ENCODE measurements around the gene AMIGO3. TPM values are rescaled to one million over a fixed set of nuclear protein-coding genes. Genes with fewer than 3 reads are reported as not detected.

The AMIGO3 gene
- total and polyA plus RNA-seq, 2 of the 8 experiments (the other 6 are each of a cell fraction or from before 2014, with no cell fraction given) = 1.6 to 8.8 TPM

- TF ChIP-seq, protein P1, sequence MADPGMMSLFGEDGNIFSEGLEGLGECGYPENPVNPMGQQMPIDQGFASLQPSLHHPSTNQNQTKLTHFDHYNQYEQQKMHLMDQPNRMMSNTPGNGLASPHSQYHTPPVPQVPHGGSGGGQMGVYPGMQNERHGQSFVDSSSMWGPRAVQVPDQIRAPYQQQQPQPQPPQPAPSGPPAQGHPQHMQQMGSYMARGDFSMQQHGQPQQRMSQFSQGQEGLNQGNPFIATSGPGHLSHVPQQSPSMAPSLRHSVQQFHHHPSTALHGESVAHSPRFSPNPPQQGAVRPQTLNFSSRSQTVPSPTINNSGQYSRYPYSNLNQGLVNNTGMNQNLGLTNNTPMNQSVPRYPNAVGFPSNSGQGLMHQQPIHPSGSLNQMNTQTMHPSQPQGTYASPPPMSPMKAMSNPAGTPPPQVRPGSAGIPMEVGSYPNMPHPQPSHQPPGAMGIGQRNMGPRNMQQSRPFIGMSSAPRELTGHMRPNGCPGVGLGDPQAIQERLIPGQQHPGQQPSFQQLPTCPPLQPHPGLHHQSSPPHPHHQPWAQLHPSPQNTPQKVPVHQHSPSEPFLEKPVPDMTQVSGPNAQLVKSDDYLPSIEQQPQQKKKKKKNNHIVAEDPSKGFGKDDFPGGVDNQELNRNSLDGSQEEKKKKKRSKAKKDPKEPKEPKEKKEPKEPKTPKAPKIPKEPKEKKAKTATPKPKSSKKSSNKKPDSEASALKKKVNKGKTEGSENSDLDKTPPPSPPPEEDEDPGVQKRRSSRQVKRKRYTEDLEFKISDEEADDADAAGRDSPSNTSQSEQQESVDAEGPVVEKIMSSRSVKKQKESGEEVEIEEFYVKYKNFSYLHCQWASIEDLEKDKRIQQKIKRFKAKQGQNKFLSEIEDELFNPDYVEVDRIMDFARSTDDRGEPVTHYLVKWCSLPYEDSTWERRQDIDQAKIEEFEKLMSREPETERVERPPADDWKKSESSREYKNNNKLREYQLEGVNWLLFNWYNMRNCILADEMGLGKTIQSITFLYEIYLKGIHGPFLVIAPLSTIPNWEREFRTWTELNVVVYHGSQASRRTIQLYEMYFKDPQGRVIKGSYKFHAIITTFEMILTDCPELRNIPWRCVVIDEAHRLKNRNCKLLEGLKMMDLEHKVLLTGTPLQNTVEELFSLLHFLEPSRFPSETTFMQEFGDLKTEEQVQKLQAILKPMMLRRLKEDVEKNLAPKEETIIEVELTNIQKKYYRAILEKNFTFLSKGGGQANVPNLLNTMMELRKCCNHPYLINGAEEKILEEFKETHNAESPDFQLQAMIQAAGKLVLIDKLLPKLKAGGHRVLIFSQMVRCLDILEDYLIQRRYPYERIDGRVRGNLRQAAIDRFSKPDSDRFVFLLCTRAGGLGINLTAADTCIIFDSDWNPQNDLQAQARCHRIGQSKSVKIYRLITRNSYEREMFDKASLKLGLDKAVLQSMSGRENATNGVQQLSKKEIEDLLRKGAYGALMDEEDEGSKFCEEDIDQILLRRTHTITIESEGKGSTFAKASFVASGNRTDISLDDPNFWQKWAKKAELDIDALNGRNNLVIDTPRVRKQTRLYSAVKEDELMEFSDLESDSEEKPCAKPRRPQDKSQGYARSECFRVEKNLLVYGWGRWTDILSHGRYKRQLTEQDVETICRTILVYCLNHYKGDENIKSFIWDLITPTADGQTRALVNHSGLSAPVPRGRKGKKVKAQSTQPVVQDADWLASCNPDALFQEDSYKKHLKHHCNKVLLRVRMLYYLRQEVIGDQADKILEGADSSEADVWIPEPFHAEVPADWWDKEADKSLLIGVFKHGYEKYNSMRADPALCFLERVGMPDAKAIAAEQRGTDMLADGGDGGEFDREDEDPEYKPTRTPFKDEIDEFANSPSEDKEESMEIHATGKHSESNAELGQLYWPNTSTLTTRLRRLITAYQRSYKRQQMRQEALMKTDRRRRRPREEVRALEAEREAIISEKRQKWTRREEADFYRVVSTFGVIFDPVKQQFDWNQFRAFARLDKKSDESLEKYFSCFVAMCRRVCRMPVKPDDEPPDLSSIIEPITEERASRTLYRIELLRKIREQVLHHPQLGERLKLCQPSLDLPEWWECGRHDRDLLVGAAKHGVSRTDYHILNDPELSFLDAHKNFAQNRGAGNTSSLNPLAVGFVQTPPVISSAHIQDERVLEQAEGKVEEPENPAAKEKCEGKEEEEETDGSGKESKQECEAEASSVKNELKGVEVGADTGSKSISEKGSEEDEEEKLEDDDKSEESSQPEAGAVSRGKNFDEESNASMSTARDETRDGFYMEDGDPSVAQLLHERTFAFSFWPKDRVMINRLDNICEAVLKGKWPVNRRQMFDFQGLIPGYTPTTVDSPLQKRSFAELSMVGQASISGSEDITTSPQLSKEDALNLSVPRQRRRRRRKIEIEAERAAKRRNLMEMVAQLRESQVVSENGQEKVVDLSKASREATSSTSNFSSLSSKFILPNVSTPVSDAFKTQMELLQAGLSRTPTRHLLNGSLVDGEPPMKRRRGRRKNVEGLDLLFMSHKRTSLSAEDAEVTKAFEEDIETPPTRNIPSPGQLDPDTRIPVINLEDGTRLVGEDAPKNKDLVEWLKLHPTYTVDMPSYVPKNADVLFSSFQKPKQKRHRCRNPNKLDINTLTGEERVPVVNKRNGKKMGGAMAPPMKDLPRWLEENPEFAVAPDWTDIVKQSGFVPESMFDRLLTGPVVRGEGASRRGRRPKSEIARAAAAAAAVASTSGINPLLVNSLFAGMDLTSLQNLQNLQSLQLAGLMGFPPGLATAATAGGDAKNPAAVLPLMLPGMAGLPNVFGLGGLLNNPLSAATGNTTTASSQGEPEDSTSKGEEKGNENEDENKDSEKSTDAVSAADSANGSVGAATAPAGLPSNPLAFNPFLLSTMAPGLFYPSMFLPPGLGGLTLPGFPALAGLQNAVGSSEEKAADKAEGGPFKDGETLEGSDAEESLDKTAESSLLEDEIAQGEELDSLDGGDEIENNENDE (IDR thresholded peaks at IDR 0.05; ENCODE audit: insufficient replicate concordance, low read length) = no peak
- no peak for TF ChIP-seq SP1 (IDR thresholded peaks at IDR 0.05; ENCODE audit: low read depth, low read length)
- TF ChIP-seq RAD21 (IDR thresholded peaks at IDR 0.05 in 1 of 2, conservative IDR thresholded peaks at IDR 0.05 in 1 of 2; ENCODE audit: low read depth in 2 of 2, low read length in 2 of 2) = no peak
- TF ChIP-seq SP4 (IDR thresholded peaks at IDR 0.05; ENCODE audit: low read length) = no peak
- no peak for TF ChIP-seq POLR2AphosphoS5 (IDR thresholded peaks at IDR 0.05; ENCODE audit: low read depth, low read length)
- TF ChIP-seq BACH1 (IDR thresholded peaks at IDR 0.05; ENCODE audit: low read length) = no peak
- no peak for TF ChIP-seq KDM1A (IDR thresholded peaks at IDR 0.05; ENCODE audit: borderline replicate concordance, low read length)
Observed at GRCh38 chr3:49680493-49681231, 38.8 kb downstream of the AMIGO3 start (continued).
